ENCODE data around the gene AHCYL2. TPM values are rescaled to one million over a fixed set of nuclear protein-coding genes. Genes with fewer than 3 reads are reported as not detected.

AHCYL2 gene
- total RNA-seq, 2 donors from 2014 or later: 11.2 to 13.6 TPM

Other genes with a start within 250 kb of the AHCYL2 start
- gene TNPO3, start 169.9 kb upstream of the AHCYL2 start, total RNA-seq: 10 to 100 TPM; 25.4 to 27.9 TPM
- 1 to 10 TPM; 5.2 to 6.3 TPM for gene TSPAN33, start 80.3 kb upstream of the AHCYL2 start, total RNA-seq
- gene SMO, start 36.4 kb upstream of the AHCYL2 start, total RNA-seq: 1 to 10 TPM; 7.4 to 8.5 TPM
- under 1 TPM; 0.28 to 0.33 TPM for gene STRIP2, start 209.4 kb downstream of the AHCYL2 start, total RNA-seq

Measured in posterior vena cava (tissue), 2 donors.